Endothelial cell of hepatic sinusoid (primary cell): ENCODE results near the gene NMT1.

Experiments
- in situ Hi-C: cut with HindIII; loops from 2 replicates; pipeline ENCODE4 v1.10.0; 2017; ENCODE audit warnings: low sequenced_read_pairs

NMT1 gene

GRCh38 chr17:45132572-45133463, 71.7 kb downstream of the NMT1 start:
- in situ Hi-C loops: no loop called here

- in situ Hi-C loops: no loop called here
These were observed 74.3 kb downstream of the NMT1 start, which contains the start of gene ACBD4 for GRCh38 chr17:45135192-45135977. Gene ACBD4 (plus strand): TSS chr17:45135687. CDS start chr17:45136145, 458 bp downstream.

- in situ Hi-C loops: no loop called here
These were observed 75.1 kb downstream of the NMT1 start for GRCh38 chr17:45135978-45136791.

GRCh38 chr17:45136846-45137560, 75.9 kb downstream of the NMT1 start:
- in situ Hi-C loops: no loop called here

GRCh38 chr17:45137561-45138305, 76.6 kb downstream of the NMT1 start:
- in situ Hi-C loops: no loop called here

- in situ Hi-C loops: no loop called here
These were observed 77.9 kb downstream of the NMT1 start for GRCh38 chr17:45138911-45139532.

GRCh38 chr17:45139533-45139920, 78.4 kb downstream of the NMT1 start:
- in situ Hi-C loops: no loop called here

- in situ Hi-C loops: no loop called here
These were observed 82.1 kb downstream of the NMT1 start for GRCh38 chr17:45143094-45143670.

- in situ Hi-C loops: no loop called here
These were observed 82.7 kb downstream of the NMT1 start for GRCh38 chr17:45143767-45144198.

GRCh38 chr17:45144199-45145034, 83.3 kb downstream of the NMT1 start:
- in situ Hi-C loops: no loop called here

- in situ Hi-C loops: no loop called here
These were observed 83.9 kb downstream of the NMT1 start for GRCh38 chr17:45145035-45145389.

GRCh38 chr17:45146166-45146565, 85.0 kb downstream of the NMT1 start:
- in situ Hi-C loops: no loop called here

- in situ Hi-C loops: no loop called here
These were observed 85.4 kb downstream of the NMT1 start for GRCh38 chr17:45146592-45146889.

GRCh38 chr17:45146890-45147580, 85.9 kb downstream of the NMT1 start:
- in situ Hi-C loops: no loop called here

GRCh38 chr17:45147581-45148182, 86.6 kb downstream of the NMT1 start:
- in situ Hi-C loops: no loop called here

- in situ Hi-C loops: no loop called here
These were observed 87.3 kb downstream of the NMT1 start, which contains the start of gene HEXIM1 for GRCh38 chr17:45148183-45149036. Gene HEXIM1 (plus strand): TSS chr17:45148475. CDS start chr17:45149191, 716 bp downstream.
